Spleen (tissue), 7 donors: ENCODE measurements around the gene ROBO1.

Experiments
- CTCF ChIP-seq, 11 experiments: fragments of 200-600 bp in 7 of 11; fragments of 450-650 bp in 4 of 11; sonication (generic) in 4 of 11; IDR thresholded peaks in 8 of 11; conservative IDR thresholded peaks in 3 of 11; 1 replicate in 7 of 11; 2 replicates in 4 of 11; pipeline versions ENCODE4 v1.4.0 to v1.8.0; 2016 to 2021; ENCODE audit warnings: antibody characterized with exemption in 11 of 11, inconsistent platforms in 4 of 11, mild to moderate bottlenecking in 1 of 11
- POLR2A ChIP-seq, 3 donors: fragments of 450-650 bp; IDR thresholded peaks; one replicate each; pipeline ENCODE4 v1.5.1; 2017; ENCODE audit warnings: antibody characterized with exemption in 3 of 3, mild to moderate bottlenecking in 1 of 3
- POLR2AphosphoS5 ChIP-seq, 3 donors: sonication (generic); formaldehyde crosslinking; IDR thresholded peaks; one replicate each; pipeline ENCODE4 v1.5.1; 2017; ENCODE audit warnings: antibody characterized with exemption in 3 of 3
- donor health status: DM: no; HTN: no; CAD: no; lungs with moderate emphysema.
- donor health status: DM: no; HTN: no; CAD: no.
- donor health status: DM: no; HTN: no; CAD: no.

GRCh38 chr3:79604681-79605080 is 163.1 kb downstream of the ROBO1 start:
- TF ChIP-seq POLR2AphosphoS5 (IDR thresholded peaks at IDR 0.05) (no peak), CTCF (IDR thresholded peaks at IDR 0.05 in 8 of 11, conservative IDR thresholded peaks at IDR 0.05 in 3 of 11) (no peak), POLR2A (IDR thresholded peaks at IDR 0.05) (no peak)
